Activated B cell treated with CpG ODN at 0.5 μM for 24 hours (primary cell): ENCODE results near the gene CHST10. TPM values are rescaled to one million over a fixed set of nuclear protein-coding genes. Genes with fewer than 3 reads are reported as not detected.

Source experiments
- ATAC-seq: fragments of 200-7000 bp; cut with Tn5 transposase; one replicate; pipeline ENCODE4 v1.10.0; 2021; ENCODE audit warnings: low read depth, mild to moderate bottlenecking, moderate library complexity
- CTCF ChIA-PET: fragments of 350-600 bp; sonication (Branson Sonifier 250); formaldehyde crosslinking; loops from one replicate; lab custom pipeline; 2021; ENCODE audit warnings: antibody characterized with exemption; lab: Charles Lee
- POLR2A ChIA-PET: fragments of 350-600 bp; sonication (Branson Sonifier 250); formaldehyde crosslinking; loops from one replicate; lab custom pipeline; 2021; ENCODE audit warnings: antibody characterized with exemption; lab: Charles Lee
- DNase-seq: peaks from one replicate; pipeline ENCODE4 v3.0.0; 2022
- H3K27ac Mint-ChIP-seq: one replicate; pipeline ENCODE4 v1.8.0; 2020; ENCODE audit warnings: mixed read lengths
- H3K27me3 Mint-ChIP-seq: one replicate; pipeline ENCODE4 v1.8.0; 2021; ENCODE audit warnings: mixed read lengths
- H3K36me3 Mint-ChIP-seq: one replicate; pipeline ENCODE4 v1.8.0; 2021; ENCODE audit warnings: low read depth, mixed read lengths
- H3K4me1 Mint-ChIP-seq: one replicate; pipeline ENCODE4 v1.8.0; 2021; ENCODE audit warnings: mixed read lengths
- H3K4me3 Mint-ChIP-seq: one replicate; pipeline ENCODE4 v1.8.0; 2020; ENCODE audit warnings: mild to moderate bottlenecking, mixed read lengths
- H3K9me3 Mint-ChIP-seq: one replicate; pipeline ENCODE4 v1.8.0; 2020; ENCODE audit warnings: mixed read lengths
- intact Hi-C: fragments of 100-400 bp; cut with micrococcal nuclease; formaldehyde crosslinking; loops from one replicate; pipeline ENCODE4 v1.15.1; 2024
- total RNA-seq: library from RNA; stranded (reverse); gene quantifications from 2 replicates; pipeline ENCODE4 v1.2.3, GENCODE V29; 2022
- TF ChIP-seq, protein P1 (sequence below): fragments of 200-600 bp; IDR thresholded peaks from one replicate; pipeline ENCODE4 v1.8.0; 2022; ENCODE audit warnings: antibody characterized with exemption, mild to moderate bottlenecking

Gene CHST10
- total RNA-seq, 1 donor from 2014 or later = 21.0 TPM

DNA sequence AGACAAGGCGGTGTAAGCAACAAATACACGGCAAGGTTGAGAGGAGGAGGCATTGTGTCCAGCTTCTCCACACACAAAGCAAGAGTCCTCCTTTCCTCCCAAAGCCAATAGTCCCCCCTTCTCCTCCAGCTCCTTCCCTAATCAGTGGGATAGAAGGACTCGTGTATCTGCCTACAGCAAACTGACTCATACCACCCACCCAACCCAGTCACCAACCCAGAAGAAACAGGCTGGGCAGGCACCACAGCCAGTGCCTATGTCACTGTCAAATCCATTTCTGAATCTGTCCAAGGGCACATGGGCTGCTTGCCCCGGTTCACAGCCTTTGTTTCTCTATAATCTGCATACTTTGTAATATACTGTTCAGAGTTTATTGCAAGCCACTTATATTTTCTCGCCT, 33.6 kb upstream of the CHST10 start:
- Mint-ChIP-seq H3K27me3 (peaks cover 4% of the 10 kb centered on the region), H3K27ac (no peak overlapping the region), H3K4me3 (no peak overlapping the region), H3K4me1 (peaks cover 2% of the 10 kb centered on the region), H3K36me3 (peaks cover 2% of the 10 kb centered on the region), H3K9me3 (peaks cover 3% of the 10 kb centered on the region)
- intact Hi-C loops = no loop called here
- ChIA-PET CTCF (no interaction called here), POLR2A (no interaction called here)
- ATAC-seq = no peak
- TF ChIP-seq, protein P1, sequence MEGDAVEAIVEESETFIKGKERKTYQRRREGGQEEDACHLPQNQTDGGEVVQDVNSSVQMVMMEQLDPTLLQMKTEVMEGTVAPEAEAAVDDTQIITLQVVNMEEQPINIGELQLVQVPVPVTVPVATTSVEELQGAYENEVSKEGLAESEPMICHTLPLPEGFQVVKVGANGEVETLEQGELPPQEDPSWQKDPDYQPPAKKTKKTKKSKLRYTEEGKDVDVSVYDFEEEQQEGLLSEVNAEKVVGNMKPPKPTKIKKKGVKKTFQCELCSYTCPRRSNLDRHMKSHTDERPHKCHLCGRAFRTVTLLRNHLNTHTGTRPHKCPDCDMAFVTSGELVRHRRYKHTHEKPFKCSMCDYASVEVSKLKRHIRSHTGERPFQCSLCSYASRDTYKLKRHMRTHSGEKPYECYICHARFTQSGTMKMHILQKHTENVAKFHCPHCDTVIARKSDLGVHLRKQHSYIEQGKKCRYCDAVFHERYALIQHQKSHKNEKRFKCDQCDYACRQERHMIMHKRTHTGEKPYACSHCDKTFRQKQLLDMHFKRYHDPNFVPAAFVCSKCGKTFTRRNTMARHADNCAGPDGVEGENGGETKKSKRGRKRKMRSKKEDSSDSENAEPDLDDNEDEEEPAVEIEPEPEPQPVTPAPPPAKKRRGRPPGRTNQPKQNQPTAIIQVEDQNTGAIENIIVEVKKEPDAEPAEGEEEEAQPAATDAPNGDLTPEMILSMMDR = no peak
- DNase-seq = no peak

DNA sequence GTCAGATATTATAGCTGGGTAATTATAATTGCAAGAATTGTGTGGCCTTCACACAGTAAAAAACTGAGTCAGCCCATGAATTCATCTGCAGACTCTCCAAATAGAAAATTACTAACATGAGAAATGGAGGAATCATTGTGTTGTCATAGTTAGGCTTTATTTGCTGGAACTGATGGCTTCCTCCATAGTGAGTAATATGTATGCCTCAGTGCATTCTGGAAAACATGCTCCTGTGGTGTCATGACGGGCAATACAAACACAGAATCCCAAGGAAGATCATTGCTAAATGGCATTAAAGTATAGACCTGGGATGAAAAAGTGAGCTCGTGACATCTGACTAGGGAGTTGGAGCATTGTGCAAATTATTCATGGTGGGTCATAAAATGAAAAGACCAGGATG, 29.2 kb upstream of the CHST10 start:
- CTCF ChIA-PET = no interaction called here
- Mint-ChIP-seq H3K36me3 (no peaks in the 10 kb centered on the region), H3K4me1 (no peaks in the 10 kb centered on the region), H3K9me3 (no peaks in the 10 kb centered on the region), H3K27me3 (no peaks in the 10 kb centered on the region), H3K4me3 (no peak overlapping the region), H3K27ac (no peak overlapping the region)
- intact Hi-C loops = no loop called here
- ATAC-seq (no peak), DNase-seq (no peak)
- POLR2A ChIA-PET = no interaction called here
- TF ChIP-seq, protein P1 = no peak

DNA sequence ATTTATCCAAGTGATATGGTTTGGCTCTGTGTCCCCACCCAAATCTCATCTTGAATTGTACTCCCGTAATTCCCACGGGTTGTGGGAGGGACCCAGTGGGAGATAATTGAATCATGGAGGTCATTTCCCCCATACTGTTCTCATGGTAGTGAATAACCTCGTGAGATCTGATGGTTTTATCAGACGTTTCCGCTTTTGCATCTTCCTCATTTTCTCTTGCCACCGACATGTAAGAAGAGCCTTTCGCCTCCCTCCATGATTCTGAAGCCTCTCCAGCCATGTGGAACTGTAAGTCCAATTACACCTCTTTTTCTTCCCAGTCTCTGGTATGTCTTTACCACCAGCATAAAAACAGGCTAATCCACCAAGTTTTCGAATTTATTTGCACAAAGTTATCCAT, 20.3 kb upstream of the CHST10 start:
- Mint-ChIP-seq H3K36me3 (no peaks in the 10 kb centered on the region), H3K27me3 (peaks cover 20% of the 10 kb centered on the region), H3K4me1 (no peaks in the 10 kb centered on the region), H3K27ac (no peak overlapping the region), H3K9me3 (no peaks in the 10 kb centered on the region), H3K4me3 (no peak overlapping the region)
- ChIA-PET CTCF (no interaction called here), POLR2A (no interaction called here)
- intact Hi-C loops = no loop called here
- ATAC-seq (no peak), DNase-seq (no peak)
- TF ChIP-seq, protein P1 = no peak

DNA sequence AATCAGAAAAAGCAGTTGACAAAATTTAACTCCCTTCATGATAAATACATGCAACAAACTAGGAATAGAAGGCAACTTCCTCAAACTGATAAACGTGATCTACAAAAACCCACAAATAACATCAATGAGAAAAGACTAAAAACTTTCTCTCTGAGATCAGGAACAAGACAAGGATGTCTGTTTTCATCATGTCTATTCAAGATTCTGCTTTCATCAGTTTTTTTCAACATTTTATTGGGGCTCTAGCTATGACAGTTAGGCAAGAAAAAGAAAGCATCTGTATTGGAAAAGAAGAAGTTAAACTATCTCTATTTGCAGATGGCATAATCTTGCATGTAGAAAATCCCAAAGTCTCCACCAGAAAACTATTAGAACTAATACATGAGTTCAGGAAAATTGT, 12.3 kb upstream of the CHST10 start:
- ATAC-seq (no peak), DNase-seq (no peak)
- peaks cover 3% of the 10 kb centered on the region for H3K4me1 Mint-ChIP-seq
- intact Hi-C loops = loop anchor here (5.0 kb wide), 1 partner anchor 153 kb away; no protein-coding TSS in a partner anchor
- peaks cover 6% of the 10 kb centered on the region for H3K9me3 Mint-ChIP-seq
- H3K36me3 Mint-ChIP-seq = no peaks in the 10 kb centered on the region
- ChIA-PET POLR2A (no interaction called here), CTCF (interaction anchor here (1.4 kb wide), 1 partner anchor 167 kb away, joined by 5 read pairs; no protein-coding TSS in a partner anchor)
- TF ChIP-seq, protein P1 = no peak
- H3K4me3 Mint-ChIP-seq = no peak overlapping the region
- no peak overlapping the region for H3K27ac Mint-ChIP-seq
- H3K27me3 Mint-ChIP-seq = peaks cover 15% of the 10 kb centered on the region

DNA sequence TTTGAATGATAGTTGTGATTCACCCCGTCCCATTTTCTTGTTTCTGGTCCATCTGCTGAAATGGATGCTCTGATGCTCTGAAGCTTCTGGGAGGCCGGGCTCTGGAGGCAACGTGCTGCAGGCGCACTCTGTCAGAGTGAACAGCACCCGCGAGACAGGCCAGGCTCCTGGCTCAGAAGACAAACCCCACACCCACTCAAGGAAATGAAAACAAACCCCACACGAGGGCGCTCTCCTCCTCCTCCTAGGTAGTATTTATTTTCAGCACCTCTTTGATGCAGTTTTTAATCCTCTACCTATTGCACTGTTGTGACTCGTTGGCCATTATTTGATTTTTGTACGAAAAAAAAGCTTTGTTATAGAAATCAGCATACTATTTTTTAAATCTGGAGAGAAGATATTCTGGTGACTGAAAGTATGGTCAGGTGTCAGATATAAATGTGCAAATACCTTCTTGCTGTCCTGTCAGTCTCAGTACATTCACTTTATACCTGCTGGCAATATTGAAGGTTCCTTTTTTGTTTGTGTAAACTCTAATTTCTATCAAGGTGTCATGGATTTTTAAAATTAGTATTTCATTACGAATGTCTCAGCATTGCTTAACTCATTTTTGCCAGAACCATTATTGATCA, 10.3 kb upstream of the CHST10 start:
- no peak overlapping the region for H3K27ac Mint-ChIP-seq
- ChIA-PET CTCF (interaction anchor here (0.6 to 1.4 kb wide), 2 partner anchors 165 to 324 kb away, joined by 3 to 5 read pairs; no protein-coding TSS in a partner anchor), POLR2A (no interaction called here)
- peaks cover 3% of the 10 kb centered on the region for H3K4me1 Mint-ChIP-seq
- TF ChIP-seq, protein P1 = no peak
- H3K4me3 Mint-ChIP-seq = no peak overlapping the region
- ATAC-seq (peak; percentile 68), DNase-seq (peak; percentile 43)
- intact Hi-C loops = loop anchor here (1.0 to 5.0 kb wide), 5 partner anchors 33 to 869 kb away; no protein-coding TSS in a partner anchor
- peaks cover 10% of the 10 kb centered on the region for H3K27me3 Mint-ChIP-seq
- H3K9me3 Mint-ChIP-seq = peaks cover 6% of the 10 kb centered on the region
- no peaks in the 10 kb centered on the region for H3K36me3 Mint-ChIP-seq
